NB4 (cell line): ENCODE data around the gene HES6.

Experiments
- DNase-seq: peaks from one replicate; pipeline ENCODE4 v3.0.0; 2010; ENCODE audit warnings: low read depth
- H3K4me3 ChIP-seq: one replicate; pipeline ENCODE4 v1.5.1; 2011; ENCODE audit warnings: mild to moderate bottlenecking, low read depth, low read length, moderate library complexity
- MYC ChIP-seq: IDR thresholded peaks from 2 replicates; pipeline ENCODE4 v1.6.1; 2011; ENCODE audit warnings: low read depth, low read length
- POLR2A ChIP-seq: IDR thresholded peaks from 2 replicates; pipeline ENCODE4 v1.6.1; 2011; ENCODE audit warnings: mild to moderate bottlenecking; ENCODE audit not compliant: insufficient read length; ENCODE audit errors: extremely low read depth
- TF ChIP-seq, protein P1 (sequence below): IDR thresholded peaks from one replicate; pipeline ENCODE4 v1.5.1; 2012; ENCODE audit warnings: low read depth, low read length
- TF ChIP-seq, protein P2 (sequence below): IDR thresholded peaks from 2 replicates; pipeline ENCODE4 v1.6.1; 2011; ENCODE audit warnings: low read depth, low read length

Gene HES6

DNA sequence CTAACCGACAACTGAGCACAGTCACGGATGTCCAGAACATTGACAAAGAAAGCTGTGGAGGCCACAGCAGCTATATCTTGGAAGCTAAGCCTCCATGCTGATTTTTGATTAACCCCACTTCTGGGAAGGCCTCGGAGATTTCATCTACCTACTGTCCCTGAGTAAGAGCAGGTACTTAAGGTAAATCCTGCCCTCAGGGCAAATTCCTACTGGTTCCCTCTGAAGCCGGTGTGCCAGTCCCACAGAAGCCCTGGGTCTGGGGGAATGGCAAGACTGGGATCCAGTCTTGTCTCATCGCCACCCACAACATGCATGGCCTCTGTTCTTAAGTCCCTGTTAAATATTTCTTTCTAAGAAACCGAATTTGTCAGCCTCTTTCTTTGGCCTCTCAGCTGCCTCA is 29.9 kb upstream of the HES6 start:
- DNase-seq = no peak
- TF ChIP-seq POLR2A (no peak), MYC (no peak)
- TF ChIP-seq, protein P1, sequence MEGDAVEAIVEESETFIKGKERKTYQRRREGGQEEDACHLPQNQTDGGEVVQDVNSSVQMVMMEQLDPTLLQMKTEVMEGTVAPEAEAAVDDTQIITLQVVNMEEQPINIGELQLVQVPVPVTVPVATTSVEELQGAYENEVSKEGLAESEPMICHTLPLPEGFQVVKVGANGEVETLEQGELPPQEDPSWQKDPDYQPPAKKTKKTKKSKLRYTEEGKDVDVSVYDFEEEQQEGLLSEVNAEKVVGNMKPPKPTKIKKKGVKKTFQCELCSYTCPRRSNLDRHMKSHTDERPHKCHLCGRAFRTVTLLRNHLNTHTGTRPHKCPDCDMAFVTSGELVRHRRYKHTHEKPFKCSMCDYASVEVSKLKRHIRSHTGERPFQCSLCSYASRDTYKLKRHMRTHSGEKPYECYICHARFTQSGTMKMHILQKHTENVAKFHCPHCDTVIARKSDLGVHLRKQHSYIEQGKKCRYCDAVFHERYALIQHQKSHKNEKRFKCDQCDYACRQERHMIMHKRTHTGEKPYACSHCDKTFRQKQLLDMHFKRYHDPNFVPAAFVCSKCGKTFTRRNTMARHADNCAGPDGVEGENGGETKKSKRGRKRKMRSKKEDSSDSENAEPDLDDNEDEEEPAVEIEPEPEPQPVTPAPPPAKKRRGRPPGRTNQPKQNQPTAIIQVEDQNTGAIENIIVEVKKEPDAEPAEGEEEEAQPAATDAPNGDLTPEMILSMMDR = no peak
- TF ChIP-seq, protein P2, sequence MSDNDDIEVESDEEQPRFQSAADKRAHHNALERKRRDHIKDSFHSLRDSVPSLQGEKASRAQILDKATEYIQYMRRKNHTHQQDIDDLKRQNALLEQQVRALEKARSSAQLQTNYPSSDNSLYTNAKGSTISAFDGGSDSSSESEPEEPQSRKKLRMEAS = no peak
- no peak overlapping the region for H3K4me3 ChIP-seq

DNA sequence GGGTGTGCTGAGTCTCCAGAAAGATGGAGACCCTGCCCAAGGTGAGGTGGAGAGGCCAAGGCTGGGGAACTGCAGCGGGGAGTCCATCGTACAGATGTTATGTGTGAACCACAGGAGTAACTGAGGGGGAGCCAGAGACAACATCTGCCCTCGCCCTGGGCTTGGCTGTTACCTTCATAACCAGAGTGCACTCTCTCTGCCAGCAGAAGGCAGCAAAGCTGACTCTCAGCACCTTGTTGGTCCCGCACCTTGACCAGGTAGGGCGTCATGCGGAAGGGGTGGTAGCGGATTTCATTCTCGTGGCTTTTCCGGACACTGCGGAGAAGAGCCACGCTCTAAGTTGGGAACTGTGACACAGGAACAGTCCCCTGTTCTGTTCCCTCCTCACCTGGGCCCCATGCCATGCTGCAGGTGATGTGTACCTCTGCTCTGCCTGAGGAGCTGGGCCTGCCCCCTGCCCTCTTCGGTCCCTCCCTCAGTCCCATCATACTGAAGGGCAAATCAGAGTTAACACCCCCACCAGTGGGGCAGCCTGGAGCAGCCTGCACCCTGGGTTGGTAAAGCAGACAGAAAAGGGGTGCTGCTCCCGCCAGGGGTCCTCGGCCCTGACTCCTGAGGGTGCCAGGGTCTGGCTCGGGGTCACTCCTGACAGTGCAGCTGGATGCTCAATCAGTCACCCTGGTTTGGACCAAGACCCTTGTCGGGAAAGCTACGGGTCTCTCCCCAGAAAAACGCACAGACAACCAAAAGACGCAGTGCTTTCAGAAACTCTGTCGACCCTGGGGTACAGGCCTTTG is 28.2 kb upstream of the HES6 start:
- H3K4me3 ChIP-seq = no peak overlapping the region
- TF ChIP-seq POLR2A = no peak
- TF ChIP-seq MYC = no peak
- TF ChIP-seq, protein P2 = no peak
- TF ChIP-seq, protein P1 = no peak
- DNase-seq = no peak

DNA sequence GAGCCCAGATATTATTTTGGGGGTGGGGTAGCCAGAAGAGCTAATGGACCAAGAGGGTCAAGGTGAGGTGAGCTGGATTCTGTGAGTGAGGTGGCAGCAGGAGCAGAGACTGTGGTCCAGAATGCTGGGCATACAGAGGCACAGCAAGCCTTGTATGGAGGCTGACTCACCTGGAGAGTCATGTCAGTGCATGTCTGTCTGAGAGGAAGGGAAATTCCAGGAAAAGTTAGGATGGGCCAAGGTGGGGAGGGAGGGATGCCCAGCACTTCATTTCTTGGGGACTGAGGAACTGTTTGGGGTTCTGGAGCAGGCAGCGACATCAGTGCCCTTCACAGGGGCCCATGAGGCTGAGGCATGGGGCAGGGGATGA is 27.5 kb upstream of the HES6 start:
- DNase-seq = no peak

DNA sequence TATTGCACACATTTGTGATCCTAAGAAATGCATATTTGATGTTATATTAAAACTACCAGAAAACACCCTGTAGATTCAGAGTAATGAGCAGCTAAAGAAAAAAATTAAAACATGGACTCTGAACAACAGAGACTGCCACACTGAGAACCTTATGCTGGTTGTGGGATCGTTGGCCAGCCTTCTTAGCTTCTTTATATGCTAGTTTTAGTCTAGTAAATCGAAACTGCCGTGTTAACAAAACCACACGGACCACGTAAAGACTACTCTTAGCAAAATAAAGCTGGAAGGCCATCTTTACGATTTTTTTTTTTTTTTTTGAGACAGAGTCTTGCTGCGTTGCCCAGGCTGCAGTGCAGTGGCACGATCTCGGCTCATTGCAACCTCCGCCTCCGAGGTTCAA is 25.8 kb upstream of the HES6 start:
- TF ChIP-seq MYC (no peak), POLR2A (no peak)
- TF ChIP-seq, protein P2 = no peak
- TF ChIP-seq, protein P1 = no peak
- no peak overlapping the region for H3K4me3 ChIP-seq
- DNase-seq = no peak

More for the DNA sequence above, 27.5 kb upstream of the HES6 start:
- TF ChIP-seq, protein P1 = no peak
- TF ChIP-seq, protein P2 = no peak
- TF ChIP-seq MYC (no peak), POLR2A (no peak)
- no peak overlapping the region for H3K4me3 ChIP-seq

DNA sequence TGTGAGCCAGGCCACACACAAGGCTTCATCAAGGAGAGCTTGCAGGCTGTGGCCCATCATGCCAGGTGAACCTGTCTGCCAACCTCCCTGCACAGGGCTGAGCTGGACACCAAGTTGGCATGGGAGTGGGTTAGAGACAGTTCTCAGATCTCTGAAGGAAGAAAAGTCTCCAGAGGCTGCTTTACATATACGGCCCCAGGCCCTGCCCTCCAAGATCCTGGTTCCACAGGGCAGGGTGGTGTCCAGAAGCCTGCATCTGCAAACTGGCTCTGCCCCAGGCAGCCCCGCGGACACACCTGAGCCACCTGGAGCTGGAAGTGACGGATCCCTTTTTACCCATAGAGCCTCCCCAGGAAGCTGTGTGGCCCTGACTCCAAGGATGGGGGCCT is 24.2 kb upstream of the HES6 start:
- DNase-seq = no peak
- H3K4me3 ChIP-seq = no peak overlapping the region
- TF ChIP-seq MYC (no peak), POLR2A (no peak)
- TF ChIP-seq, protein P2 = no peak
- TF ChIP-seq, protein P1 = no peak
